ENCODE data around the gene LRRK2.
"Not testable (repeated sequence)": the region's sequence is repeated elsewhere in the genome, so short reads cannot be mapped to it uniquely, and the experiment has no call there.

The LRRK2 gene

DNA sequence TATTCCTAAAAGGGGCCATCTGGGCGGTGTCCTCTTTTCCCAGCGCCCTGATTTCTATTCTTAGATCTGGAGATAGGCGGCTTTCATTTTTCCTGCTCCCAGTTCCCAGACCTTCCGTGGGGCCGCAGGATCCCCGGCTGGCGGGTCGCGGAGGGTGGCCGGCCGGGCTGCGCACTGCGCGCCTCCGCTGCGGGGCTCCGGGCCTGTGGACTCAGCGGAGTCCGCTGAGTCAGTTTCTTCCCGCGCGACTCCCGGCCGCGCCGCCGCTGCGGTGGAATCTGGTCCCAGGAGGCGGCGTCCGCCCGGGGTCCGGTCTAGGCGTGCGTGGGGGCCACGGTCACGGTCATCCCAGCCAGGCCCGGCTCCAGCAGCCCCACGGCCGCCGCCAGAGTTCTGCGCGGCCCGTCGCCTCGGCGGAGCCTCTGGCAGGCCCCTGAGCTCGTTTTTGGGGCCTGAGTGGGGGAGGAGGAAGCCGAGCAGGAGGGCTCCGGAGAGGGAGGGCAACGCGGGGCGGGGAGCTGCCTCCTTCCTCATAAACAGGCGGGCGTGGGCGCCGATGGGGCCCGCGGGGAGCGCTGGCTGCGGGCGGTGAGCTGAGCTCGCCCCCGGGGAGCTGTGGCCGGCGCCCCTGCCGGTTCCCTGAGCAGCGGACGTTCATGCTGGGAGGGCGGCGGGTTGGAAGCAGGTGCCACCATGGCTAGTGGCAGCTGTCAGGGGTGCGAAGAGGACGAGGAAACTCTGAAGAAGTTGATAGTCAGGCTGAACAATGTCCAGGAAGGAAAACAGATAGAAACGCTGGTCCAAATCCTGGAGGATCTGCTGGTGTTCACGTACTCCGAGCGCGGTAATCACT, at the start of gene LRRK2:
Gene LRRK2, plus strand, starts transcription at position 559 of the 853 bp plus-strand sequence. Its CDS starts 135 bp downstream, at position 694.
- peak in 1 of 2 experiments; percentile 6 for DNase-seq (ENCODE audit: low read depth in 2 of 2)

DNA sequence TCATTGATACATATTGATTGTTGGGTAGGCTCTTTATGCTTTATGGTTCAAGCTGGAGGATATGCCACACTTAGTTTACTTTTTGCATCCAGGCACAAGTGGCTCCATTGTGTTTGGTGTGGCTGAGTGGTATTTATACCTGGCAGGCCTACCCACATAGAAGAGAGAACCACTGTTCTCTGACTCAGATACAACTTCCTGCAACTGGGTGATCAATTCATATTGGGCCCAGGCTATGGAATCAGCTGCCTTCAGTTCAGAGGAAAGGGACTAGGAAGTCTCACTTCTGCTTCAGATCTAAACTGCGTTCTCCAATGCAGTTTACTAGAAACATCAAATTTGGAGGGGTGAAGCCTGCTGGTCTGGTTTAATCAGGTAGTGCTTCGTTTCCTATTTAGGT, 49.8 kb upstream of the LRRK2 start:
- DNase-seq (ENCODE audit: low read depth in 2 of 2): no peak

DNA sequence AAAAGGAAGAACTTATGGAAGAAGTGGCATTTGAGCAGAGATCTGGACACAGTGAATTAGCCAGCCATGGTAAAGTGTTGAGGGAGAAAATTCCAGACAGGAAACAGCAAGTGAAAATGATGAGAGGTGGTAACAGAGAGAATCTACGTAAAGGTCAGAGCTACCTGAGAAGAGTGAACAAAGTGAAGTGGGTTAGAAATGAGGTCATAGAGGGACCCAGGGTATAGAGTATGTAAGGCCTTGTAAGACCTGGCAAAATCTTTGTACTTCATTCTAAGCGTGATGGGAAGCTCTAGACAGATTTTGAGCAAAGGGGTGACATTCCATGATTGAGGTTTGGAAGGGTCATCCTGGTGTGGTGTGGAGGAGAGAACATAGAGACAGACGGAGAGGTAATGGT, 49.3 kb upstream of the LRRK2 start:
- no peak for DNase-seq (ENCODE audit: low read depth in 2 of 2)

DNA sequence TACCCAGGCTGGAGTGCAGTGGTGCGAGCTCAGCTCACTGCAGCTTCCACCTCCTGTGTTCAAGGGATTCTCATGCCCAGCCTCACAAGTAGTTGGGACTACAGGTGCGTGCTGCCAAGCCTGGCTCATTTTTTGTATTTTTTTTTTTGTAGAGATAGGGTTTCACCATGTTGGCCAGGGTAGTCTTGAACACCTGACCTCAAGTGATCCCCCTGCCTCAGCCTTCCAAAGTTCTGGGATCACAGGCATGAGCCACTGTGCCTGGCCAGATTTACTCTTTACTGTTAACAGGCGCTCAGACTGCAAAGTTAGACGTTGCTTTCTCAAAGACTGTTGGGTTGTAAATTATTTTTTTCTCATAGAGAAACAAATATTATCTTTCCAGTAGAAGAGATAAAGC, 46.1 kb upstream of the LRRK2 start:
- DNase-seq (ENCODE audit: low read depth in 2 of 2): no peak

DNA sequence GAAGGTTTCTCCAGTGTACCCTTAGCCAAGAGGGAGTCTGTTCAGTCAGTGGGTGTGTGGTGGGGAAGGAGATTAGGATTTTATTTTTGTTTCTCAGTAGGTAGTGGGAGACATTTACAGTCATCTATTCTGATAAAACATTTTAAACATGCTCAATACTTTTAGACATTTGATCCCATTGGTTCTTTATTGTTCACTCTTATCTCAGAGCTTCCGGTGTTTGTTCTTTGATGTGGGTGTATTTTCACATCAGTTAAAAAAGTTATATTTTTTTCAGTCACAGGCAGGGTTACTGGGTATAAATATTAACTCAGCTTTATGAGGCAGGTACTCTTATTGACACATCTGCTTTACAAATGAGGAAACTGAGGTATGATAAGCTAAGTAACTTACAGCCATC, 43.3 kb upstream of the LRRK2 start:
- DNase-seq (ENCODE audit: low read depth in 2 of 2): no peak

DNA sequence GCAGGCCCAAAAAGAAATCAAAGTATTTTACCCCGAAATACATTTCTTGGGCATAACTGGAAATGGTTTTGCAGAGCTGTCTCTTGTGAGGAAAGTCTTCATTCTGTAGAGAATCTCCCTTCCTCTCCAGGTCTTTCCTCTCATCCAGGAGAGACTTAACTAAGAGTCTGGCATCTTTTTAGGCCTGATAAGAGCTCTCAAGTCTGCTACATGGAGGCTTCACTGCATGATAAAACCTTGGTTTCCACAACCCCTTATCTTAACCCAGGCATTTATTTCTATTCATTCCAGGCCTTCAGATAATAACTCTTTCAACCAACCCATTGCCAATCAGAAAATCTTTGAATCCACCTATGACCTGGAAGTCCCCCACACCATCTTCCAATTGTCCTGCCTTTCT, 41.1 kb upstream of the LRRK2 start:
- DNase-seq (ENCODE audit: low read depth in 2 of 2): no peak

DNA sequence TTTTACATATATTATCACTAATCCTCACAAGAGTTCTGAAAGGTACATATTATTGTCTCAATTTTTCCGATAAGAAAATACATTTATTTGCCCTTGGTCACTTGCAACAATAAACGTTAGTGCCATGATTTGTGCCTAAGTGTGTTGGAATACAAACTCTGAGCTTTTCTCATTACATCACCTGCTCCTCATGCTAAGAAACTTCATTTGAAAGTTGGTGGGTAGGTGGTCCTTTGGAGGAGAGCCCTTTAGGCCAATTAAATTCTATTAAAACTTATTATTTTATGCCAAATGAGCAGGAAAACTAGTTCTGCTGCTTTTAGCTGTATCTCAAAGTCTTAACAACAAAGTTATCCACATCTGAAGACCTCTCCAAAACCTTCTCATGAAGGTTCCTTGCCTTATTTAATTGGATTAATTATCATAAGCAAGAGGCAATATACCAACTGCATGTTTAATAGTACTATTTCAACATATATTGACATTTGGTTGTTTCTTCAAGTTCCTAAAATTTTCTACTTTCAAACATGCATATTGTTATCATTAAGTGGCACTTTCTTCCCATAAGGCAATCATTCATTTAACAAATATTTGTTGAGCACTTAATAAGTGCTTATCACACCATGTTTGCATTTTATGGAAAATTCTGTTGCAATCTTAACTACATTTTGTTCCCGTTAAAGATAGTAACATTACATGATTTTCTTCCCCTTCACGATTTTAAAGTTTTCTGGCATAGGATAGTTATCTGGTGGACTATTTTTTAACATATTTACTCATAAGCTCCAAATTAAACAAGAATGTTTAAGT, 40.1 kb upstream of the LRRK2 start:
- DNase-seq (ENCODE audit: low read depth in 2 of 2): no peak

DNA sequence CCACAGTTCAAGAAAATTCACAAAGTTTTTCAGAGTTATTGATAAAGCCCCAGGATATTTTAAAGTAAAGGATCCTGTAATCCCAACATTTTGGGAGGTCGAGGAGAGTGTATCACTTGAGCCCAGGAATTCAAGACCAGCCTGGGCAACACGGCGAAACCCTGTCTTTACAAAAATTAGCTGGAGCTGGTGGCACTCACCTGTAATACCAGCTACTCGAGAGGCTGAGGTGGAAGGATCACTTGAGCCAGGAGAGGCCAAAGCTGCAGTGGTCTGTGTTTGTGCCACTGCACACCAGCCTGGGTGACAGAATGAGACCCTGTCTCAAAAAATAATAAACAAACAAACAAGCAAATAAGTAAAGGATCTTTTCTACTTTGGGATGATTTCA, 39.5 kb upstream of the LRRK2 start:
- no peak for DNase-seq (ENCODE audit: low read depth in 2 of 2)

DNA sequence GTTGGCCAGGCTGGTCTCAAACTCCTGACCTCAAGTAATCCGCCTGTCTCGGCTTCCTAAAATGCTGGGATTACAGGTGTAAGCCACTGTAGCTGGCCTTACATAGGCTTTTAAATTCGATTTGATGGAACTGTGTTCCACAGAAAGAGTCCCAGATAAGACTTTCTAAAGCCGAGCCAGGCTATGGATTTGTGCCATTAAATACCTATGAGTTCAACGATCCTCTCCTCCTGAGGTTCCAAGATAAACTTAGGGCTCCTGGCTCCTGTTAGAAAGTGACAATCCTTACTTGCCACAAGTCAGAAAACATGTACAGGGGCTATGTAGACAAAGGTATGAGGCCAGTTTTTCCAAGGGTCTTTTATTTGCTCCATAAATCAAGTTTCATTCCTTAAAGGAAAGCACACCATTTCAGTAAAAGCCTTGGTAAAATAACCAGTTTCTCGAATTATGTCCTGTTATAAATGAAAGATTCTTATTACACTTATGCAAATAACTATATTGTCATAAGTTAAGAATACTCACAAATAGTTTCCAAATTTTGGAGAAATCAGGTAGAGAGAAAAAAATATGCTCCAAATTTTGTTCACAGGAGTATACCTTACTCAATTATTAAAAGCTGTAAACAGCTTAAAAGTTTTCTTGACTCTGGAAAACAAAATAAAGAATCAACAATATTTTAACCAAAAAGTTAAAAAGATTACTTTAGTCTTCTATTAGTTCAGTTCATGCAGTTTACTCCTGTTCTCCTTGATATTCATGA, 36.1 kb upstream of the LRRK2 start:
- no peak for DNase-seq (ENCODE audit: low read depth in 2 of 2)

DNA sequence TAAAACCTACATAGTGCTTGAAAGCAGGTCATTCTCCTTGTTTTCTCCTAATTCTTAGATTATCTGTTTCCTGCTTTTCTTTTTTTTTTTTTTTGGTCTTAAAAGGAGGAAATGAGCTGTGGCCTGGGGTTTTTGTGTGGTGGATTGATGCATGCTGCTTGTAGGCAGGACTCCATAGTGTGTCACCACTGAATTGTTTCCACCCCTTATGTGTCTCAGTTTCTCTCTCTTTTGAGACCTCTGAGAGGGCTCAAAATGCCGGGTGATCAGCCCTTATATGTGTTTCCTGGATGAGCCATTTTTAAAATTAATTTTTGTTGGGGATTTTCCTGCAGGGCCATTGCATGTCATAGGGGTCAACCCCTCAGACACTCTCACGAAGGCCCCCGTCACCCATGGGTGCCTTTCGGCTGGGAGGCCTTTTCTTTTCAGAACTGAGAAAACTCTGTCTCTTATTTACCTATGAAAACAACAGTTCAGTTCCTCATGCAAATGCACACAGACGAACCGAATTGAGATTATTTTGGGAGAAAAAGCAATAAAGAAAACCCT, 32.0 kb upstream of the LRRK2 start:
- no peak for DNase-seq (ENCODE audit: low read depth in 2 of 2)

DNA sequence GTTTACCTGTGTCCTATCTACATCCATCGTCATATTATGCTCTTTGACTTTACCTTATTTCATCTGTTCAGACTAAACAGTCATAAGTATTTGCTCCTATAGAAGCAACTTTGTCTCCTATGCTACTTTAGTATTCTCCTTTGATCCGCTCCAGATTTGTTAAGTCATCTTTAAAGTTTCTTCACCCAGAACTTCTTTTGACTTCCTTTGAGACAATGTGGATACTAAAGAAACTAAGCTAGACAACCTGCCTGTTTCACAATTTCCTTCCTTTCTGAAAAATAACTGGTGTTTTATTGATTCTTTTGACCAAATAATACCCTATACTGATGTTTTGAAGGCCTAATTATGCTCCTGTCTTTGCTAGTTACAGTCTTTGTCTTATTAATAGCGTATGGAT, 30.0 kb upstream of the LRRK2 start:
- no peak for DNase-seq (ENCODE audit: low read depth in 2 of 2)

DNA sequence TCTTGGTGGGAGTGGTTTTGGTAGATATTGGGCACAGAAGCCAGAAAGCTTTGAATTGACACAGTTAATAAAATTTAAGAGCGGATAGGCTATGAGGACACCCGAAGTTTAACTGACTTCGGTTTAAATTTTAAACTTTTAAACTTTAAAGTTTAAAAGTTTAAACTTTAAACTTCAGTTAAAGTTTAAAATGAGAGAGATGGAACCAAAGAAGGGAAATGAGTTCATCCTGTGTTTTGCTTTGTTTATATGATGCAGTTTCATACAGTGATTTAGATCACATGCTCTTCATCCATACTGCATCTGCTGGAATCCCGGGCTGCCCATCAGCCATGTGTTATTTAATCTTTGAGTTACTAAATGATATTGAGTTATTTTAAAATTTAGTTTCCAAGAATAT, 27.2 kb upstream of the LRRK2 start:
- DNase-seq (ENCODE audit: low read depth in 2 of 2): no peak

DNA sequence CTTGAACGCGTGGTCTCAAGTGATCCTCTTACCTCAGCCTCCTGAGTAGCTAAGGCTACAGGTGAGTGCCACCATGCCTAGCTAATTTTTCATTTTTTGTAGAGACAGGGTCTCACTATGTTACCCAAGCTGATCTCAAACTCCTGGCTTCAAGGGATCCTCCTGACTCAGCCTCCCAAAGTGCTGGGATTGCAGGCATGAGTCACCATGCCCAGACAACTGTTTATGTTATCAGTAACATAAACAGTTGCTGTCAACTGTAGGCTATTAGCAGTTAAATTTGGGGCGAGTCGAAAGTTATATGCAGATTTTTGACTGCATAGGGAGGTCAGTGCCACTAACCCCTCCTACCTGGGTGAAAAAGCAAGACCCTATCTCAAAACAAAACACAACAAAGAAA, 26.2 kb upstream of the LRRK2 start:
- DNase-seq (ENCODE audit: low read depth in 2 of 2): no peak

DNA sequence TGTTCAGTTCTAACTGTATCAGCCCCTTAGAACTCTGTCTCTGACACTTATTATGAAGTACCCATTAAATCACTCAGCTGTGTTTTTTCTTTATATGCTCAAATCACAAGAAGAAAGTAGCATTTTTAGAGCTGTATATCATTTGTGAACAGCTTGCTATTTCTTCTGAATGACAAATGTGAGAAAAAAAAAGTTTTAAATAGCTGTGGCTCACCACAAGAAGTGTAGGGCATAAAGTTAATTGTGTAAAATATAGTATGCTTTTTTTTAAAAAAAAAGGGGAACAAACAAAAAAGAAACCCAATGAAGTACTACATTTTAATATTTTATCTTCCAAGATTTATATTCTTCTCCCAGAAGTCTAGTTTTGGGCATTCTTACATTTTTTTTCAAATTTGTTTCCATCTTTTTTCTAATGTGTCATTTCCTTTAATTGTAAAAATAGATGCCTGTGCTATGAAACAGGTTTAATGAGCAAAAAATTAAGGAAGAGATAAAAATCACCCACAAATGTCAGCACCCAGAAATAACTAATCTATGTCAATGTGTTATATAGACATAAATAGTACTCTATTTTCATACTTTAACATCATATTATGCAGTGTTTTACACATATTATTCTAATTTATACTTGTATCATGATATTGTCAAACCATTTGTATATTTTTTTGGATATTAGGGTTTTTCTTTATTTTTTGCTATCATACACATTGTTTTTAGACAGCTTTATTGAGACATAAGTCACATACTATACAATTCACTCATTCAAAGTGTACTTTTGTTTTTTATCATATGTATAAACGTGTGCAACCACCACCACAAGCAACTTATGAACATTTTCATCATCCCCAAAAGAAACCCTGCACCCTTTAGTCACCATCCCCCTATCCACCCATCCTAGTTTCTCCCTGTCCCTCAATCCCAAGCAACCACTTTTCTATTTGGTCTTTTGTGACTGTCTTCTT, 22.4 kb upstream of the LRRK2 start:
- DNase-seq (ENCODE audit: low read depth in 2 of 2): no peak

DNA sequence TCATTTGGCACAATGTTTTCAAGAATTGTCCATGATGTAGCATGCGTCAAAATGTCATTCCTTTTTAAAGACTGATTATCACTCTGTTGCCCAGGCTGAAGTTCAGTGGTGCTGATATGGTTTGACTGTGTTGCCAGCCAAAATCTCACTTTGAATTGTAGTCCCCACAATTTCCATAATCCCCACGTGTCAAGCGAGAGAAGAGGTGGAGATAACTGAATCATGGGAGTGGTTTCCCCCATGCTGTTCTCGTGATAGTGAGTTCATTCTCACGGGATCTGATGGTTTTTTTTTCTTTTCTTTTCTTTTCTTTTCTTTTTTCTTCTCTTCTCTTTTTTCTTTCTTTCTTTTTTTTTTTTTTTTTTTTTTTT, 21.8 kb upstream of the LRRK2 start:
- DNase-seq (ENCODE audit: low read depth in 2 of 2): no peak

DNA sequence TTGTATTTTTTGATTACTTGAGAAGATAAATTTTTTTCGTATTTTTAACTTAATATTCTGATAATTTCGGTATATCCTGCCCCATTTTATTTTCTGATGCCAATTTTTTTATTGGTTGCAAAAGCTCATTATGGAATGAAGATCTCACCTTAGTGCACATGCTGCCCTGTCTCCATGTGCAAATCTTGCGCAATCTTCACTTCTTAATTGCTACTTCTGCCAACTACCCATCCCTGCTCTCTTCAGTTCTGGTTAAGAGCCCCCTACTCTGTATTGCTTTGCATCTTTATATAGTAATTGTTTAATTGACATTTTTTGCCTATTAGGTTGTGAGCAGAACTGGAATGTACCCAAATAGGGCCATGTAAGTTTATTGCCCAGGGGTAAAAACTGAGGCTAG, 20.5 kb upstream of the LRRK2 start:
- DNase-seq (ENCODE audit: low read depth in 2 of 2): no peak

DNA sequence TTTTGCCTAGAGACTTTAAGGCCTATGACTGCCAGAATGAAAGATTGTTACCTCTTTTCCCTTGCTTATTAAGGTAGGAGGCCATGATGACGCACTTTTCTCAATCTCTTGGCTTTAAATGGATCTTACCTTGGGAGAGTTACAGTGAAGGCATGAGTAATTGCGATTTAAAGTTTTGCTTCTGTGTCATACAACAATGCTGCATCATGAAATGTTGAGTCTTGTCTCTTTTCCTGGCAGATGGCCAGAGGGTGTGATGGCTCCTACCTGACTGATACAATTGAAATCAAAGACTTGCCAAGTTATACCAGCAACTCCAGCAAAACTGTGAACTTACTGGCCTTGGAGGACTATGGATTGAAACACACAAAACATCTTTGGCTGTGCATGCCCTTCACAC, 17.2 kb upstream of the LRRK2 start:
- no peak for DNase-seq (ENCODE audit: low read depth in 2 of 2)

DNA sequence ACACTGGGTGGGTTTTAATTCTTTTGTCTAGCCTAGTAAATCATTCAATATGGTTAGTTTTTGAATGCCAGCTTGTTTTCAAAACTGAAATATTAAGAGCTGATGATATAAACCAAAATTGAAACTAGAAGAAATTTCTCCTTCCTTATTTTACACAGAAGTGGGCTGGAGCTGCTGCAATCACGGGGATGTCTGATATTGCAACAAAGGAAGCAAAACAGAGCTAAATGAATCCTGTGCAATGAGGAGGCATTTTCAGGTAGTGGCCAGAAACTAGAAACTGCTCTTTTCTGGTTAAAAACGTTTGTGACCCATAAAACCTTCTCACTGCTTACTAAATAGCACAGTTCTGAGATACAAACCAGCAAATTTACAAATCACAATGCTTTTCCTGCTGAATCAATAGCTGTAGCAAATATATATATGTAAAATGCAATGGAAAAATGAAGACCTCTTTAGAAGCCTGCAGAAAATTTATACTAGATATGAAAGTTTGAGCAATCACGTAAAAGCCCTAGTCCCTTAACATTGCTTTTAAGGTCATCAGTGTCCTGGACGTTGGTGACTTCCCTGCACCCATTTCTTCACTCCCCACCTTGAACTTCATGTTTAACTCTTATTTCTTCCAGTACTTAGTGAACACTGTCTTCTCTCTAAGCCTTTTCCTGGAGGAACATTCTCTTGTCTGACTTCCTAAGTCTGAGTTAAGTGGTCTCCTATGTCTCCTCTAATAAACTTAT, 15.9 kb upstream of the LRRK2 start:
- no peak for DNase-seq (ENCODE audit: low read depth in 2 of 2)

DNA sequence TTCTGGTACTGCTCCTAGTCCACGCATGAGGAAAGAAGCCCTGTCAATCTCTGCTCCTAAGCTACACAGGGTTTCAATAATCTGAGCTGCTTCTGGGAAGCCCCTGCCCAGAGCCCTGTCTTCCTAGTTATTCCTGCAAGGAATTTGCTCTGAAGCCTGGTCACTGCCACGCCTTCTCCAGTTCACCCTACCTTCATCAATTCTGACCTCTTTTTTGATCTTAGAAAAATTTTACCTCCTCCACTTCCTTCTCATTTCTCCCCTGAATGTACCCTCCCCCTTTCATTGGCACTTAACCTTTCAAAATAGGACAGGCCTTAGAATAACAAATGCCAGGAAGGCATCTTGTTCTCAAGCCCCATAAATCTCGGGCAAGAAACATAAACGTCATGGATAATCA, 14.9 kb upstream of the LRRK2 start:
- DNase-seq (ENCODE audit: low read depth in 2 of 2): no peak

DNA sequence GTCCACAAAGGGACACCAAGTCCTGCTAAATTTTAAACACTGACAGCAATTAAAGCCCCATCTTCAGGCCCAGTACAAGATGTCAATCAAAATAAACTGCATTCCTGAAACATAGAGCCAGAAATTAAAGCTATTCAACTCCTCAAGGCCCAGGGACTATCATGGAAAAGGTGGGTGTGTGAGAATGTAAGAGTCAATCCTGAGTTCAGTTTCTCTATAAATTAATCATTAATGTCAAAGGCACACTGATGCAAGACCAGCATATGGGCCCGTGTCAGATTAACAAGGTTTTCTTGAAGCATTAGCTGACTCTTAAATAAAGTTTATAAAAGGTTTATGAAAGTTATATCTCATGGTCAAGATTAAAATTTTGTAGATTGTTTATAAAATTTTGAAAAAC, 13.6 kb upstream of the LRRK2 start:
- DNase-seq (ENCODE audit: low read depth in 2 of 2): not testable (repeated sequence)
